Stimulated activated CD4-positive, alpha-beta T cell treated with anti-CD3 and anti-CD28 coated beads, Interleukin-1b, Interleukin-23, amount 100 ng/mL, for 4 hours (primary cell): Measurements from ENCODE around the gene RNF128.

Experiments
- DNase-seq, 2 donors: peaks; one replicate each; pipeline ENCODE4 v3.0.0-alpha.2; 2020; ENCODE audit warnings: low read depth in 2 of 2

The RNF128 gene

GRCh38 chrX:106726485-106727437 is at the start of gene RNF128:
Gene RNF128, plus strand, starts transcription at chrX:106726701. Its CDS starts 213 bp downstream, at chrX:106726914.
- peak in 1 of 2 donors; percentile 3 for DNase-seq

DNA sequence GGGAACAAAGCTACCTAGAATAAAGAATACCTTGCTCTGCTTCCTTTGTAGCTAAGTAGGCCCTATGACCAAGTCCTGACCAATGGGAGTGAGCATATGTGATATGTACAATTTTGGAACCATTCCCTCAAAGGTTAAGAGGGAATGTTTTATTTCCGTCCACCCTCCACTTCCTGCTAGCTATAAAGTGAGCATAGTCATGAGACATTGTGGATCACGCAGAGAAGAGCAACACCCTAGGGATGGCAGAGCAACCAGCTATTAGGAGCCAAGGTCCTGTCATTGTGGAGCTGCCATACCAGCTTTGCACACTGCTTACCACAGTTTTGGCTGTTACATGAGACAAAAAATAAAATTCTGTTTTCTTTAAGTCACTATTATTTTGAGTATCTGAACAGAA is 45.8 kb upstream of the RNF128 start:
- DNase-seq: no peak

DNA sequence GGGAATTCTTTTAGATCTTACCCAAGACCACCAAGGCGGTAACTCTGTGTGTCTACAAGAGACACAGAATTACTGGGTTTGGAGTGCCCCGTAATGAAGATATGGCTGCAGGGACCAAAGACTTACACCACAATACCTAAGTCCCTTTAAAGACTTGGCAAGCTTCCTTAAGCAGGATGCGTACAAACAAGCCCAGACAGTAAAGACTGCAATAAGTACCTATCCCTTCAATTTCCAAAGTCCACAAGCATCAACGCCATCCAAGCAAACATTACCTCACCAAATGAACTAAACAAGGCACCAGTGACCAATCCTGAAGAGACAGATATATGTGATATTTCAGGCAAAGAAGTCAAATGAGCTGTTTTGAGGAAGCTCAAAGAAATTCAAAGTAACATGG is 42.3 kb upstream of the RNF128 start:
- DNase-seq: no peak

DNA sequence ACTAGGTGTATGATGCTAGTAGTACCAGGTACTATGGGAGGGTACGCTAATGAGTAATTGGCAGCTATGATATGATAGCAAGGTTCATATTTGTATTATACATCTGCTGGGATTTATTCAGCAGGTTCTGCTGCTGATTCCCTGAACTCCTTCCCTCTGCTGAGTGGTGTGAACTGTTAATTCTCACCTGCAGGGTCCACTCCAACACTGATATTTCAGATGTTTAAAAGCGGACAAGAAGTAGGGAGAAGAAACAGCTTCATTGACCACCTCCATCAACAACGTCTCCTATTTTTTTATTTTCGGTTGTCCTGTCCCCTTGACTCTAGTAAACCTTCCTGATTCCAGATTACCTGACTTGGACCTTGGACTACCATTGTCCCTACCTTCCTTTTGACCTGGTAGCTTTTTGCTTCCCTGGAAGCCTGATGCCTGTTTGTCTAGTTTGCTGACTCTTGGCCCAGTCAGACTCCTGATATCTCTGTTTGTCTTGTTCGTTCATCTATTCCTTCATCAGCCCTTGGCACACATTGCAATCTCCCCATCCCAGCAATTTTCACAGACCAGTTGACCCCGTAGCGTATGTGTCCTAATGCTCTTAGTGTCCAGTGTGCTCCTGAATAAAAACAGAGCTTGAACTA is 34.0 kb upstream of the RNF128 start:
- no peak for DNase-seq

- no peak for DNase-seq
Measured at GRCh38 chrX:106696502-106696901, 30.0 kb upstream of the RNF128 start.

DNA sequence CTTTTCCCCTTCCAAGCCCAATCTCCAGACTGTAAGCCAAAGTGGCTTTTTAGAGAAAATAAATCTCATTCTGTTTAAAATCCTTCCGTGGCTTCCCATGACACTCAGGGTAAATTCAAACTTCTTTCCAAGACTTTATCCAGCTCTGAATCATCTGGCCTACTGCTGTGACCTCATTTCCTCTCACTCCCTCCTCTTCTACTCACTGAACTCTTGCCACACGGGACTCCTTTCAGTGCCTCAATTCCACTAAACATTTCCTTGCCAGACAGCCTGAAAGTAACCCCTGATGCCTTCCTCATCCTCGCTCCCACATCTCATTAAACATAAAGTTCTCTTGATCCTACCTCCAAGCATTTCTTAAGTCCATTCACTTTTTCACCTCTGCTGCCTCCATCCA is 27.8 kb upstream of the RNF128 start:
- no peak for DNase-seq

GRCh38 chrX:106702636-106703035 is 23.9 kb upstream of the RNF128 start:
- no peak for DNase-seq

DNA sequence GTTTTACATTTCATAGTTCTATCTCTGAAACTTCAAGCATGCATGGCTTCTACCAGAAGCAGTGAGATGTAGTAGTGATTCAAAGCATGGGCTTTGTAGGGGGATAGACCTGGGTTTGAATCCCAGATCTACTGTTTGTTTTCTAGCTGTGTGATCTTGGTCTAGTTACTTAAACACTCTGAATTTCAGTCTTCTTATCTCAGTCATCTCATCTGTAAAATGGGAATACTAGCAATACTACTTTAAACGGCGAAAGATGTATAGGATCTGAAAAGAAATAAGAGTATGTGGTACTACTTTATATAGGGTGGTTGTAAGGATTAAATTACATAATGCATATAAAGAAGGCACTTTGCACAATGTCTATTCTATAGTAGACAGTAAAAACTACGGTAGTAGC is 20.0 kb upstream of the RNF128 start:
- no peak for DNase-seq

- DNase-seq: no peak
Measured at GRCh38 chrX:106707771-106708454, 18.6 kb upstream of the RNF128 start.

DNA sequence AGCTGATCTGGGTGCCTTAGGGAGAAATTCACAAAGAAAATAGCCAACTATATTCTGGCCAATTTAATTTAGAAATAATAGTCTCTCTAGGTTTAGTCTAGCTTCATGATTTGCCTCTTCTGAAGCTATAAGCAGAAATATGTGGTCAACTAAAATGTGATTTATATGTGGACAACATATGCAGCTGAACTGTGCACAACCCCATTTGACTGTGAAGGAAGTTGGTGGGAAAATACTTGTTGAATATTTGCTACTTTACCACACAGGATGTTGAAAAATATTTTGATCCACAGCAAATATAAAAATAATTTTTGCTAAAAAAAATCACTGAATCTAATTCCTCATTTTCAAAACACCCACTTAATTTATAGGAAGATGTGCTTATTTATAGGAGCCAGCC is 15.7 kb upstream of the RNF128 start:
- DNase-seq: no peak

DNA sequence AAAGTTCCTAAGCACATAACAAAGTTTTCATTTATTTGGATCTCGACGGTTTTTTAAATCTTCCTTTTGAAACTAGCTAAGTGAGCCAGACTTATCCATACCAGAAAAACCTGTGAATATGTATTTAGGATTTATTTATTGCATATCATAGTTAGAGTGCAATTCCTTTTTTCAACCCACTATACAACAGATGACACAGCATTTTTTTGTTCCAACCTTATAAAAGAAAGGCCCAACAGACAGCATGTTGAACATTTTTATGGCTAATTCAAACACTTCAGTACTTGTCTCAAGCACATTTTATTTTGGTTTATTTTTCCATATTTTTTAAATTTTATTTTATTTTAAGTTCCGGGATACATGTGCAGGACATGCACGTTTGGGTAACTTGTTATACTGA is 15.1 kb upstream of the RNF128 start:
- no peak for DNase-seq

DNA sequence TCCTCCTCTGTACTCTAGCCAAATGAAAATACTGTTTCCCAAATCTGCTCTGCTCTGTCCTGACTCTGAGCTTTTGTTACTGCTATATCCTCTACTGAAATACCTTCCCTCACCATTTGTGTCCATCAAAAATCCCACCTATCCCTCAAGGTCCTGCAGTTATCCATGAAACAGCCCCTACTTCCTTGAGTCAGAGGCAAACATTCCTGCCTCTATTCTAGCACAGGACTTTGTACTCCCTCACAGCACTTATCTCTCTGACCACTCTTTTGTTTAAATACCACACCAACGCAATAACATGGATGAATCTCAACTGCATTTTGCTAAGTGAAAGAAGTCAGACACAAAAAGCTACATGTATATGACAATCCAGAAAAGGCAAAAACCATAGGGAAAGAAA is 10.5 kb upstream of the RNF128 start:
- DNase-seq: no peak

DNA sequence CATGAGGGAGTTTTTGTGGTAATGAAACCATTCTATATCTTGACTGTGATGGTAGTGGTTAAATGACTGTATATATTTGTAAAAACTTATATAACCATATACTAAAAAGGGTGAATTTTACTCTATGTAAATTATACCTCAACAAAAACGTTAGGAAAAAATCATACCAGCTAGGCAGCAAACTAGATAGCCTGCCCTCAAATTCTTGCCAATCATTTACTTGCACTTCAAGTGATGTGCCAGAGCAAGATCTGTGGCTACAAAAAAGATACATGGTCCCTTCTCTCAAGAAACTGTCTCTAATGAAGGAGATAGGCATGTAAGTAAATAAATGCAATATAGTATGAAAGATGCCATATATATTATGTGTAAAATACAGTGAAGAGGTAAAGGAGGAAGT is 10.0 kb upstream of the RNF128 start:
- no peak for DNase-seq

DNA sequence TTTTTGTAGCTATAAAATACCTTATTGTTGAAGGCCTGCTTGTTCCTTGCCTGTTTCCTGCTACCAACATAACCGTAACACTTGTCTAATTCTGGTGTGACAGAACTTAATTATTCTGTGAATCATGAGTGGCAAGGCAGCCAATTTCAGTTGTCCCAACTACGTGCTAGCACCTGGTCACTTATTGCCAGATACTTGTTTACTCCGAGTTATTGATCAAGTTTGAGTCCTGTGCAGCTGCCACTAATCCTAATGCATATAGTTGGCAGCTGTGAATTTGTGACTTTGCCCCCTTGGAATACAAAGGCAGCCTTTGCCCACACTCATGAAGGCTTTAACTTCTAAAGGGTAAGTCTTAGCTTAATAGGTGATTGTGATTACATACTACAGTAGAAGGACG is 7.8 kb upstream of the RNF128 start:
- no peak for DNase-seq

DNA sequence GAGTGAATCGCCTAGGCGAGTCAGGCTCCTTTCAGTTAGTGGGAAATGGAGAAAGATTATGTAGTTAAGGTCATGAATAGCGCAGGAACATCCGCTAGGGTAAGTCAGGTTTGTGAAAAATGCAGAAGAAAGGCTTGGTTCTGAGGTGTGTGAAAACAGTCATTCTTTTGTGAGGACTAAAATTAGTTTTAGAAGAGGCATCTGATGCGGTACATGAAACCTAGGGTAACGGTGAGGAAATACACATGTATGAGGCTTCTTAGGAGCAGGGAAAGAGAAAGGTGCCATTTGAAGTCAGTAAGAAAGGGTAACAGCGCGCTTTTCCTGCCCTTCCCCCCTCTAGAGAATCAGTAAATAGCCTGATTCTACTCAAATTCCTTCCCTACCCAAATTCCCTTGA is 570 bp upstream of the RNF128 start:
- DNase-seq: no peak

DNA sequence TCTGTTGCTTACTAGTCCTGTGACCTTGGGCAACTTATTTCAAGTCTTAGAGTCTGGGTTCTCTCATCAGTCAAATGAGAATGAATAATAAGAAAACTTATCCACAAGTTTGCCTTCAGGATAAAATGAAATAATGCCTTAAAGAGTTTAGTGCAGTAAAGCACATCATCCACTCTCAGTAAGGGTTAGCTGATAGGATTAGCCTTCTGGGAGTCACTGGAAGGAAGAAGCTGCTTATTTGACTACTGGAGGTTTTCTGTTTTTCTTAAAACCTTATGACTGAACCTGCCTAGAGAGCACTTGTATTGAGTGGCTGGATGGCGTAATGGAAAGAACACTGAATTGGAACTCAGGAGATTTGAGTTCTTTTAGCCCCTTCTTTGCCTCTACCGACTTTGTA is 1.8 kb downstream of the RNF128 start:
- no peak for DNase-seq

- no peak for DNase-seq
Measured at GRCh38 chrX:106730401-106730800, 3.9 kb downstream of the RNF128 start.

GRCh38 chrX:106731590-106731989 is 5.1 kb downstream of the RNF128 start:
- DNase-seq: no peak

DNA sequence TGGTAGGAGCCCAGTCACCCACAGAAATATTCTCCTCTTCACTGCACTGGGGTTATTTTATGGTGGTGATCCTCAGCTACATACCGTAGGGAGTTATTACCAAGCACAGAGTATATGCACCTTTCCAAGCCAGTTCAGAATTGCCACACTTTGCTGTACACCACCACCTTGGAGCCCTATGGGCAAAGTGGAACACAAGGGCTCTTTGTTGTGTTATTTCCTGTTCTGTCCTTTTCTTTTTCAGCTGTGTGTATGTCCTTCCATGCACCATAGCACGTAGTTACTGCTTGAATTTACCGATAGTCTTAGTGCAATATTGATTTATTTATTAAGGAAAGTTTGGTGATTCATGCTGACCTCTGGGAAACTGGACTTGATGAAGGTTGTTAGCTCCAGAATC is 8.3 kb downstream of the RNF128 start:
- DNase-seq: no peak

- DNase-seq: no peak
Measured at GRCh38 chrX:106740193-106740780, 13.8 kb downstream of the RNF128 start.

GRCh38 chrX:106742193-106742592 is 15.7 kb downstream of the RNF128 start:
- no peak for DNase-seq

- DNase-seq: no peak
Measured at GRCh38 chrX:106742805-106743204, 16.3 kb downstream of the RNF128 start.
